CD4-positive, alpha-beta T cell treated with Interleukin-4 for 1 hour (primary cell): ENCODE results near the gene TRNT1.

Source experiments
- DNase-seq, 2 donors: peaks; one replicate each; pipeline ENCODE4 v3.0.0-alpha.2; 2020 to 2022

Gene TRNT1

DNA sequence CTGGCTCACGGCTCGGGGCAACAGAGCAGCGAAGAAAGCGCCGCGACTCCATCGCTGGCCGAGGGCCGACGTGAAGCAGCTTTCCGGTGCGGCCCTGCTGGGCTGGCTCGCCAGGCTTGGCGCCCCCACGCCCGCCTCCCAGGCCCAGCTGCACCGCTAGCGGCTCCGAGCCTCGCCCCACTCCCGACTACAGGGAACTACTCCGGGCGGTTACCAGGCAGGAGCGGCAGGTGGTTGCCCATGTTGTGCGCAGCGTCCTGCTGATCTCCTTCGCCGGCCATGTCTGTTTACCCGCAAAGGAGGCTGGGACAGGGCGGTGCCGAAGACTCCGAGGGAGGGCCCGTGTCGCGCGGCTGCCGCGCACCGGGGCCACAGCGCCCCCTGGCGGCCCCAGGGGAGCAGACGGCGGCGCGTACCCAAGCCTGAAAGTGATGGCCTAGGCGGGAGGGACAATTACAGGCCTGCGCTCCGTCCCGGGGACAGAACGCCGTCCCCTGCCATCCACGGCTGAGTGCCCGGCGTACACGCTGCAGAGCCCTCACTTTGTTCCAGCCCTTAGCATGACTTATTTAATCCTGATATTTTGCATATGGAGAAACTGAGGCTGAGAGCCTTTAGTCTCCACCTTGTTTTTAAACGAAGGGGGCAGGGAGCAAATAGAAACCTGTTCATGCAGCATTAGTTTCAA, 52.8 kb downstream of the TRNT1 start, which contains the start of gene CRBN:
CRBN (minus strand) TSS at position 285 of the 688 bp plus-strand sequence; CDS start at position 281, 4 bp downstream.
- DNase-seq = peak; percentile 89 to 90

DNA sequence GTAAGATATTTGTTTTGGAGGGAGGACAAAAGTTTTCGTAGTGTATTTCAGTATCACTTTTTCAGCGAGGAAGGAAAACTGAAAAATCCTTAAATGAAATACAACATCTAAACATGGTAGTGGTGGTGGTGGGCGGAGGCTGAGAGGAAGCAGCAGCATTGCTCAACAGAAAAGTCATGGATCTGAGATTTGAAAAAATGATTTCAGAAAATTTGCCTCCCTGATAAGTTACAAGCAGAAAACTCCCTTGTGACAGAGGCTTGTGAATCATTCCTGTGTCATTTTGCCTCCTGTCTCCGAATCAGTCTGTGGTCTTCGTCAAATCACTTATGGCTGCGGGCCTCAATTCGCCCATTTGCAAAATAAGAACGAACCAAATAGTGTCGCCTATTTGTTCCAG, 53.7 kb downstream of the TRNT1 start:
- DNase-seq = no peak

DNA sequence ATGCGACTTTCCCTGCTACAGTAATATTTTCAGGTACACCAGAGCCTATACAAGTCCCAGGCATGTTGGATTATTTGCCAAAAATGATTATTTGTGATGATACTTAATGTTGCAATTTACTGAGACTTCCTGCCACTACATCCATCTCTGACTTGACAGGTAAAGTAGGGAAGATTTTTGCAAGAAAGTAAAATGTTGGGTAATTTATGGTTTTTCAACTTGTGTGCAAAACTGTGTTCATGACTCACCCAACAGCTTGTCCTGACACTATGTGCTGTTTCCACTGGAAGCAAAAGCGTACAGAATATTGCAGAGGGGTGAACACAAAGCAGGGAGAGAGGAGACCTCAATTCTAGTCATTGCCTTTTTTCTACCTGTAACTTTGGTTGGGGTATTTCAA, 58.1 kb downstream of the TRNT1 start:
- DNase-seq = no peak

DNA sequence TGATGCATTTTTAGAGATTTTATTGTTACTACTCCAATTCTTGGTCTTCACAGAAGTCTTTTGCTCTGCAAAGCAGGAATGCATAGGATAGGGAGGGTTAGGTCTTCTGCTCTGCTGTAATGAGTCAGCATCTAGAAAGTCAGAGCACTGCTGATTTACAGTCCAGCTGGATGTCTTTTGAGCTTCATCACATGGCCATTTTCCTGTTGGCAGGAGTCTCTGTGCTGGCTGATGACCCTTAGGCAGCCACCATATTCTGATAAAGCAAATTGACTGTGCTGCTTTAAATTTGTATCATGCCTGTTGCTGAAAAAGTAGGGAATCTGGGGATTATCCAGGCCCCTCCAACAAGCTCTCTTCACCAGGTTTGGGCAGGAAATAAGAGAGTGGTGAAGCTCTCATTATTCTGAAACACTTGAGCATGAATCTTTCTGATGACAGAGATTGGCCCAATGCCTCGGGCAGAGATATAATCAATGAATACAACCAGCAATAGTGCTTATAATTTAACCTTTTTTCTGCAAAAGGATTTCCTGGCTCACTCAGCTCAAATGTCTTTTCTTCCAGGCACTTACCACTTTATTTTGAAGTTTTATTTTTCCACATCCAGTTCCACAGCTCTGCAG, 62.5 kb downstream of the TRNT1 start:
- DNase-seq = no peak

DNA sequence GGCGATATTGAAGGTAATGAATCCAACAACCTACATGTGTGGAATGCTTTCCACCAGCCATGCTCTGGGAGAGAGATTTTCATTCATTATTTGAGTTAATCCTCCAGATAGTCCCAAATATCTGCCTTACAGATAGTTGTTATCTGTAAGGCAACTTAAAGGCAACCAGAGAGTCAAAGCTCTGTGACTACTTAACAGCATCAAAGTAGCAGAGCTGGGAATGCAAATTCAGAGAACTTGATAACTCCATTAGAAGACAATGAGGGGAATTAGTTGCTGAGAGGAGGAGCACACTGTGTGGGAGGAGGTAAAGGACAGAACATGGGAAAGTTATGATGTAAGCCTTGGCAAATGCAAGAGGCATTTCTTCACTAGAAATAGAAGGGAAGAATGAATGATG, 63.2 kb downstream of the TRNT1 start:
- DNase-seq = no peak

DNA sequence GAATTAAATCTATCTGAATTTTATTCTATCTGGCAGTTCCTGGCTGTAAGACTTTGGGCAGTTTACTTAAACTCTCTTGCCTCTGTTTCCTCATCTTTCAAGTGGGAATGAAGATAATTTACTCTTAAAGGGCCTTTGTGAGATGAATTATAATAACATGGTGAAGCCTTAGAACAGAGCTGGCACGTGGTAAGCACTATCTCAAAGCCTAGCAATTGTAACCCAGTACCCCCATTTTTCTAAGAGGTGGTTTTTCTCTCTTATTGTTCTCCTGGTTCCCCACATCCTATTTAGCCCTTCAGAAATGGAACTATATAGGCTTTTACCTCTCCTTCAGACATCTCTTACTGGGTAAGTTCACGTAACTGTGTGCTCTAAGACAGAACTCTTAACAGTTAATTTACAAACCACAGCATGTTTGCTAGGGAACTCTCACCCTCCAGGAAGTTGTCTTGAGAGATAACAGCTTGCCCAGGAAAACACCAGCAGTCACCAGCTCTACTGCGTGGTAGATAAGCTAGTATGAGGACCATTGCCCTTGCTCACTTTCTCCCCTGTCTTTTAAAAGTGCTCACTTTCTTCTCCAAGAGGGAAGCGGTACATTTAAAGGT, 65.0 kb downstream of the TRNT1 start:
- peak in 1 of 2 donors; percentile 48 for DNase-seq

DNA sequence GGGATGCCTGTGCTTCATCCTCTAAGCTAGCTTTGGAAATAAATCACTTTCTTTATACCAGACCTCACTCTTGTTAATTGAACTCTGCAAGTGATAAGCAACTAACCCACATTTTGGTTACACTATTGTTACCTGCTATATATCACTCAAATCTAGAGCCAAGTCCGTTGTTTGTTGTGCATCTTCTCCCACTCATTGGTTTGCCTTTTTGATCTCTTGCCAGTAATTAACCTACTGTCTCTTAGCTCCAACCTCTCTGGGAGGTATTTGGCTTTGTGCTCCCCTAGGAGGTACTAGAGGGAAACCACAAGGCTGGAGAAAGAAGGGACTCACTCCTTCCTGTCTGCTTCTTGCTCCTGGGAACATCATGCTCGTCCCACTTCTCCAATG, 65.5 kb downstream of the TRNT1 start:
- no peak for DNase-seq

DNA sequence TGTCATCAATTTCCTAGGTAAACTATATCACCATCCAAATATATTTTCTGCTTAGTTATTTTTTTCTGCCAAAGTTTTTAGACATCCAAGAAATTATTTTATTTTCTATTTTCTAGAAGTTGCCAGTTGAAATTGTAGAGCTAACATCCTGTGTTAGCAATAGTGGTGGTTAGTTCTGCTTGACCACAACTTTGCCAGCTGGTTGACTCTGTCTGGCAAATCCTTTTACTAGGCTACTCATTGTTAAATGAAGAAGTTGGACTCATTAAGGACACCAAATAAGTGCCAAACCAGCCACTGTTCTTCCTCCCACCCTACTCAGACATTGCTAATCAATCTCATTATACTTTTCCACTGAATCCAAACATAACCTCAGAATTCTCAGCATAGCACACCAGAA, 68.1 kb downstream of the TRNT1 start:
- no peak for DNase-seq

DNA sequence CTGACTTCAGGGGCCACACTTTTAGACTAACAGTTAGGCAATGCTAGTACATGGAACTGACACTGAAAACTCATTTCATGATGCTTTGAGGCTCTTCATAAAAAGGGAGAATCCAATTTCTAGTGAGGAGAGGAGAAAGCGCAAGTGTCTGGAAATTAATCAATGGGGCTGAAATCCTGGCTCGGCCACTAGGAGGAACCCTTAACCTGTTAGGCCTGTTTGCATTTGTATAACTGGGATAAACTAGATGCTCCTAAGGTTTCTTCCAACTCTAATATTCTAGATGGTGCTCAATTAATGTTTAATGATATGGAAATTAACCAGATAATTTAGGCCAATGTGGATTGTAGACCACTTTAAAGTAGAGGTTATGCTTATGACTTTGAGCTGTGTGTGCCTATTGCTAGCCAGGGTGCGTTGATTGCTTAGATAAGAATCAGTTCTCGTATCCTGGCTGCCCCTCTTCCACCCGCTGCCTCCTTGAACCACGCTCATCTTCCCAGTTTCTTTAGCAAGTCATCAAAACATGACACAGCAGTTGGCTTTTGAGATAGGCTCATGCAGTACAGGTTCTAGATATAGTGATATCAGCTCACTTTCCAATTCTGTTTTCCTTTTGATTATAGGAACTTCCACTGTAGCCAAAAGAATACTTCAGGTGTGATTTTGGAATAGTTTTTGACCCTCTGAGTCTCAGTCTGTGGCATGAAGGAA, 69.6 kb downstream of the TRNT1 start:
- DNase-seq = no peak
